Keratinocyte (primary cell): ENCODE results near the gene PPP1R14B. TPM values are rescaled to one million over a fixed set of nuclear protein-coding genes. Genes with fewer than 3 reads are reported as not detected.

Experiments used
- DNase-seq: peaks from one replicate; pipeline ENCODE4 v3.0.0-alpha.2; 2011; ENCODE audit warnings: low read depth, missing footprints, low spot score
- FAIRE-seq: peaks from 2 replicates; lab custom pipeline; 2011; peaks lifted over from hg19 to GRCh38; lab: Jason Lieb, UNC
- H2AFZ ChIP-seq: 2 replicates; pipeline ENCODE4 v1.6.0; 2012; ENCODE audit warnings: low read length, control low read depth, inconsistent platforms; ENCODE audit not compliant: control insufficient read depth
- H3K27ac ChIP-seq: 2 replicates; pipeline ENCODE4 v1.5.1; 2011; ENCODE audit warnings: low read length; ENCODE audit not compliant: control insufficient read depth, insufficient read depth
- H3K27me3 ChIP-seq: 3 replicates; pipeline ENCODE4 v1.6.0; 2011; ENCODE audit warnings: low read length; ENCODE audit not compliant: control insufficient read depth, insufficient read depth; ENCODE audit errors: extremely low read depth
- H3K36me3 ChIP-seq, 2 experiments: 2 replicates in 1 of 2; 3 replicates in 1 of 2; pipeline ENCODE4 v1.5.1; 2011; ENCODE audit warnings: low read length in 2 of 2, mild to moderate bottlenecking in 1 of 2; ENCODE audit not compliant: control insufficient read depth in 2 of 2, insufficient read depth in 2 of 2; ENCODE audit errors: extremely low read depth in 1 of 2
- H3K4me1 ChIP-seq: 3 replicates; pipeline ENCODE4 v1.5.1; 2011; ENCODE audit warnings: low read length; ENCODE audit not compliant: control insufficient read depth, insufficient read depth; ENCODE audit errors: extremely low read depth
- H3K4me2 ChIP-seq: 3 replicates; pipeline ENCODE4 v1.6.0; 2011; ENCODE audit warnings: low read depth, low read length; ENCODE audit not compliant: control insufficient read depth, insufficient read depth; ENCODE audit errors: extremely low read depth
- H3K4me3 ChIP-seq, 3 experiments: fragments of 200-600 bp in 1 of 3; sonication (generic) in 1 of 3; 2 replicates in 2 of 3; 3 replicates in 1 of 3; pipeline ENCODE4 v1.5.1; 2011 to 2016; ENCODE audit warnings: low read length in 3 of 3, mild to moderate bottlenecking in 3 of 3, control low read depth in 2 of 3, inconsistent platforms in 1 of 3, low read depth in 1 of 3, mixed read lengths in 1 of 3, mixed run types in 1 of 3, moderate library complexity in 1 of 3; ENCODE audit not compliant: control insufficient read depth in 2 of 3, insufficient read depth in 2 of 3; ENCODE audit errors: extremely low read depth in 1 of 3
- H3K79me2 ChIP-seq: 2 replicates; pipeline ENCODE4 v1.6.0; 2012; ENCODE audit warnings: low read length; ENCODE audit not compliant: control insufficient read depth, insufficient read depth
- H3K9ac ChIP-seq: 3 replicates; pipeline ENCODE4 v1.6.0; 2011; ENCODE audit warnings: low read length; ENCODE audit not compliant: control insufficient read depth, insufficient read depth; ENCODE audit errors: extremely low read depth
- H3K9me1 ChIP-seq: 3 replicates; pipeline ENCODE4 v1.6.0; 2011; ENCODE audit warnings: low read length; ENCODE audit not compliant: control insufficient read depth, insufficient read depth; ENCODE audit errors: extremely low read depth
- H3K9me3 ChIP-seq: 2 replicates; pipeline ENCODE4 v1.5.1; 2012; ENCODE audit warnings: low read depth, low read length; ENCODE audit not compliant: control insufficient read depth
- H4K20me1 ChIP-seq: 3 replicates; pipeline ENCODE4 v1.6.0; 2011; ENCODE audit warnings: low read length; ENCODE audit not compliant: control insufficient read depth, insufficient read depth; ENCODE audit errors: extremely low read depth
- CTCF ChIP-seq, 3 experiments: IDR thresholded peaks in 1 of 3; conservative IDR thresholded peaks in 1 of 3; optimal IDR thresholded peaks in 1 of 3; 2 replicates in 2 of 3; 3 replicates in 1 of 3; pipeline versions ENCODE3 to v1.5.1; 2011; ENCODE audit warnings: low read length in 3 of 3, mild to moderate bottlenecking in 3 of 3, moderate library complexity in 2 of 3, control low read depth in 1 of 3, inconsistent platforms in 1 of 3; ENCODE audit not compliant: insufficient read depth in 2 of 3; ENCODE audit errors: extremely low read depth in 1 of 3
- EZH2 ChIP-seq: IDR thresholded peaks from one replicate; pipeline ENCODE4 v1.6.1; 2012; ENCODE audit warnings: inconsistent platforms, mild to moderate bottlenecking, low read length, moderate library complexity
- dilution Hi-C: fragments of 300-500 bp; cut with MboI; formaldehyde crosslinking; loops from one replicate; pipeline ENCODE4 v1.7.0; 2020; ENCODE audit warnings: low sequenced_read_pairs; ENCODE audit not compliant: extremely low pct_ligation_motif_present
- polyA plus RNA-seq, 5 experiments: library from polyadenylated mRNA; depleted of rRNA in 3 of 5; stranded (reverse) in 3 of 5; stranded (forward) in 1 of 5; unstranded in 1 of 5; fragments of >200 nt; gene quantifications; 1 replicate in 1 of 5; 2 replicates in 3 of 5; 3 replicates in 1 of 5; pipeline versions ENCODE4 v1.2.1 to v1.2.3, GENCODE V29; 2011 to 2012; ENCODE audit warnings: missing spikeins in 2 of 5, low read depth in 1 of 5, low replicate concordance in 1 of 5

PPP1R14B gene
- polyA plus RNA-seq, 1 donor (not counting 4 experiments of a cell fraction or from before 2014, with no cell fraction given), result 208 TPM

DNA sequence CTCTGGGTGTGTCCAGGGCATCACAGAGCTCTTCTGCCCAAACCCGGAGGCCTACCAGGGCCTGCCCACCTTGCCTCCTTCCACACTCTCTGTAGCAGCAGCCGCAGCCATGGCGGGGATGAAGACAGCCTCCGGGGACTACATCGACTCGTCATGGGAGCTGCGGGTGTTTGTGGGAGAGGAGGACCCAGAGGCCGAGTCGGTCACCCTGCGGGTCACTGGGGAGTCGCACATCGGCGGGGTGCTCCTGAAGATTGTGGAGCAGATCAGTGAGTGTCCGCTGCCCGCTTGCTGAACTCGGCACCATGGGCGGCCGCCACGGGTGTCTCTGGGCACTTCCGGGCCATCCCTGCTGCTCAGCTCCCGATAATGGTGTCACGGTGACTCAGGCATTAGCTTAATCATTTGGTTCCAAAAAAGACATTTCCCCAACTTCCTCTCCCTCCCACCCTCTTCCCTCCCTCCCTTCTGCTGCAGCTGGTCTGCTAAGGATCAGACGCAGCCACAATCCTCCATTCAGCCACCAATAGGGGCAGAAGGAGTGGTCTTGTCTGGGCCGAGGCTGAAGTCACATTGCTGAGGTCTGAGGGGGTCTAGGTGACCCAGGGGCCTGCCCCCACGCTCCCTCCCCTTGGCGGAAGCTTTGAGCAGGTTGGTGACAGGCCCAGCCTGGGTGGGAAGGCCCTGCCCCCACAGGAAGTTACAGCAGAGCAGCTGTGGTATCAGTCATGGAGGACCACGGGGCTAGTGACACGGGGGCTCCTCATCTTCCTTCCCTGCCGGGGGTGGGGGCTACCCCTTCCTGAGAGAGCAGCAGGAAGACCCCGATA, 39.3 kb downstream of the PPP1R14B start:
- DNase-seq (no peak), FAIRE-seq (no peak)
- TF ChIP-seq EZH2 (no peak), CTCF (optimal IDR thresholded peaks at IDR 0.05 in 1 of 3, IDR thresholded peaks at IDR 0.05 in 1 of 3, conservative IDR thresholded peaks at IDR 0.05 in 1 of 3; ENCODE audit: extremely low read depth in 1 of 3, insufficient read depth in 2 of 3, low read length in 3 of 3) (no peak)
- Histone ChIP-seq H3K4me1 (no peaks in the 10 kb centered on the region), H3K9me1 (no peaks in the 10 kb centered on the region), H3K9me3 (no peaks in the 10 kb centered on the region), H3K9ac (no peak overlapping the region), H3K27ac (no peak overlapping the region), H3K27me3 (no peaks in the 10 kb centered on the region), H4K20me1 (peaks cover 14% of the 10 kb centered on the region), H3K4me2 (no peak overlapping the region), H3K79me2 (no peaks in the 10 kb centered on the region), H2AFZ (no peak overlapping the region), H3K4me3 (no peak overlapping the region), H3K36me3 (peaks cover 31 to 37% of the 10 kb centered on the region in 2 experiments)
- dilution Hi-C loops, result no loop called here

GRCh38 chr11:64206457-64207255, 40.1 kb downstream of the PPP1R14B start, which contains the start of gene FERMT3:
Gene FERMT3, plus strand, starts transcription at chr11:64206721. Its CDS starts 644 bp downstream, at chr11:64207365.
- Histone ChIP-seq H3K9ac (no peak within 1 kb of the TSS), H3K4me3 (no peak within 1 kb of the TSS), H4K20me1 (peaks cover 17% of the 10 kb centered on the region), H3K4me1 (no peaks in the 10 kb centered on the region), H2AFZ (no peak within 1 kb of the TSS), H3K36me3 (peaks cover 31 to 33% of the 10 kb centered on the region in 2 experiments), H3K27me3 (no peaks in the 10 kb centered on the region), H3K79me2 (no peaks in the 10 kb centered on the region), H3K9me1 (no peaks in the 10 kb centered on the region), H3K9me3 (no peaks in the 10 kb centered on the region), H3K27ac (no peak within 1 kb of the TSS), H3K4me2 (no peak within 1 kb of the TSS)
- TF ChIP-seq EZH2 (no peak), CTCF (optimal IDR thresholded peaks at IDR 0.05 in 1 of 3, IDR thresholded peaks at IDR 0.05 in 1 of 3, conservative IDR thresholded peaks at IDR 0.05 in 1 of 3; ENCODE audit: extremely low read depth in 1 of 3, insufficient read depth in 2 of 3, low read length in 3 of 3) (no peak)
- FAIRE-seq (no peak), DNase-seq (no peak)
- dilution Hi-C loops, result no loop called here
